ENCODE results near the gene TMEM170A.

GRCh38 chr16:75485230-75486013, 20.9 kb upstream of the TMEM170A start:
- TF ChIP-seq, protein P1, sequence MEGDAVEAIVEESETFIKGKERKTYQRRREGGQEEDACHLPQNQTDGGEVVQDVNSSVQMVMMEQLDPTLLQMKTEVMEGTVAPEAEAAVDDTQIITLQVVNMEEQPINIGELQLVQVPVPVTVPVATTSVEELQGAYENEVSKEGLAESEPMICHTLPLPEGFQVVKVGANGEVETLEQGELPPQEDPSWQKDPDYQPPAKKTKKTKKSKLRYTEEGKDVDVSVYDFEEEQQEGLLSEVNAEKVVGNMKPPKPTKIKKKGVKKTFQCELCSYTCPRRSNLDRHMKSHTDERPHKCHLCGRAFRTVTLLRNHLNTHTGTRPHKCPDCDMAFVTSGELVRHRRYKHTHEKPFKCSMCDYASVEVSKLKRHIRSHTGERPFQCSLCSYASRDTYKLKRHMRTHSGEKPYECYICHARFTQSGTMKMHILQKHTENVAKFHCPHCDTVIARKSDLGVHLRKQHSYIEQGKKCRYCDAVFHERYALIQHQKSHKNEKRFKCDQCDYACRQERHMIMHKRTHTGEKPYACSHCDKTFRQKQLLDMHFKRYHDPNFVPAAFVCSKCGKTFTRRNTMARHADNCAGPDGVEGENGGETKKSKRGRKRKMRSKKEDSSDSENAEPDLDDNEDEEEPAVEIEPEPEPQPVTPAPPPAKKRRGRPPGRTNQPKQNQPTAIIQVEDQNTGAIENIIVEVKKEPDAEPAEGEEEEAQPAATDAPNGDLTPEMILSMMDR (conservative IDR thresholded peaks at IDR 0.05) = no peak
- no peak for TF ChIP-seq EZH2 (IDR thresholded peaks at IDR 0.05; ENCODE audit: low read depth)
